NCI-H446 treated with DMSO at 0.1 percent for 48 hours (cell line): Measurements from ENCODE around the gene SHISA8.

ENCODE experiments used
- DNase-seq: peaks from one replicate; lab custom pipeline; 2025; lab: John Stamatoyannopoulos, UW

The SHISA8 gene

GRCh38 chr22:41933411-41934177 lies 18.7 kb upstream of the SHISA8 start:
- DNase-seq = no peak

GRCh38 chr22:41932353-41932752 lies 17.5 kb upstream of the SHISA8 start:
- no peak for DNase-seq

- DNase-seq = no peak
Observed at GRCh38 chr22:41931701-41932269, 16.9 kb upstream of the SHISA8 start.

GRCh38 chr22:41929418-41929810 lies 14.5 kb upstream of the SHISA8 start:
- DNase-seq = no peak

GRCh38 chr22:41928593-41929417 lies 13.9 kb upstream of the SHISA8 start:
- DNase-seq = no peak

GRCh38 chr22:41927813-41928212 lies 12.9 kb upstream of the SHISA8 start:
- no peak for DNase-seq

GRCh38 chr22:41925783-41926460 lies 11.0 kb upstream of the SHISA8 start:
- DNase-seq = no peak

- DNase-seq = no peak
Observed at GRCh38 chr22:41923595-41924276, 8.9 kb upstream of the SHISA8 start.

- DNase-seq = no peak
Observed at GRCh38 chr22:41922940-41923594, 8.2 kb upstream of the SHISA8 start.

GRCh38 chr22:41922328-41922727 lies 7.5 kb upstream of the SHISA8 start:
- no peak for DNase-seq

- no peak for DNase-seq
Observed at GRCh38 chr22:41920271-41920976, 5.5 kb upstream of the SHISA8 start.

- DNase-seq = no peak
Observed at GRCh38 chr22:41919357-41920224, 4.7 kb upstream of the SHISA8 start.

- DNase-seq = no peak
Observed at GRCh38 chr22:41917903-41918791, 3.3 kb upstream of the SHISA8 start.

- no peak for DNase-seq
Observed at GRCh38 chr22:41917375-41917902, 2.6 kb upstream of the SHISA8 start.

- no peak for DNase-seq
Observed at GRCh38 chr22:41916745-41917358, 2.0 kb upstream of the SHISA8 start.

- no peak for DNase-seq
Observed at GRCh38 chr22:41915786-41916493, 1.1 kb upstream of the SHISA8 start.

GRCh38 chr22:41914611-41915034 lies 251 bp downstream of the SHISA8 start:
- DNase-seq = no peak
